Measurements from ENCODE around the gene LIPC. TPM values are rescaled to one million over a fixed set of nuclear protein-coding genes. Genes with fewer than 3 reads are reported as not detected.

Gene LIPC
- total RNA-seq, 2 experiments from 2014 or later = 0.61 to 1.2 TPM

- ChIA-PET POLR2A (no interaction called here), CTCF (no interaction called here)
- H3K4me1 ChIP-seq (ENCODE audit: insufficient read depth, low read length) = peaks cover 18% of the 10 kb centered on the region
- no peaks in the 10 kb centered on the region for H3K27me3 ChIP-seq (ENCODE audit: control insufficient read depth in 1 of 2, insufficient read depth in 2 of 2, low read length in 2 of 2)
- H3K36me3 Mint-ChIP-seq (ENCODE audit: low read depth) = no peaks in the 10 kb centered on the region
- ATAC-seq (ENCODE audit: poor library complexity) (no peak), DNase-seq (peak in 1 of 14 experiments; percentile 11)
- H3K4me3 Mint-ChIP-seq = no peak overlapping the region
- H3K27ac Mint-ChIP-seq = no peak overlapping the region
- peaks cover 0 to 3% of the 10 kb centered on the region in 2 experiments for H3K9me3 ChIP-seq (ENCODE audit: control insufficient read depth in 1 of 2, insufficient read depth in 1 of 2, low read length in 2 of 2)
- TF ChIP-seq, protein P1, sequence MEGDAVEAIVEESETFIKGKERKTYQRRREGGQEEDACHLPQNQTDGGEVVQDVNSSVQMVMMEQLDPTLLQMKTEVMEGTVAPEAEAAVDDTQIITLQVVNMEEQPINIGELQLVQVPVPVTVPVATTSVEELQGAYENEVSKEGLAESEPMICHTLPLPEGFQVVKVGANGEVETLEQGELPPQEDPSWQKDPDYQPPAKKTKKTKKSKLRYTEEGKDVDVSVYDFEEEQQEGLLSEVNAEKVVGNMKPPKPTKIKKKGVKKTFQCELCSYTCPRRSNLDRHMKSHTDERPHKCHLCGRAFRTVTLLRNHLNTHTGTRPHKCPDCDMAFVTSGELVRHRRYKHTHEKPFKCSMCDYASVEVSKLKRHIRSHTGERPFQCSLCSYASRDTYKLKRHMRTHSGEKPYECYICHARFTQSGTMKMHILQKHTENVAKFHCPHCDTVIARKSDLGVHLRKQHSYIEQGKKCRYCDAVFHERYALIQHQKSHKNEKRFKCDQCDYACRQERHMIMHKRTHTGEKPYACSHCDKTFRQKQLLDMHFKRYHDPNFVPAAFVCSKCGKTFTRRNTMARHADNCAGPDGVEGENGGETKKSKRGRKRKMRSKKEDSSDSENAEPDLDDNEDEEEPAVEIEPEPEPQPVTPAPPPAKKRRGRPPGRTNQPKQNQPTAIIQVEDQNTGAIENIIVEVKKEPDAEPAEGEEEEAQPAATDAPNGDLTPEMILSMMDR (IDR thresholded peaks at IDR 0.05) = no peak
- H3K27me3 Mint-ChIP-seq = no peaks in the 10 kb centered on the region
- no peak overlapping the region for H3K4me3 ChIP-seq (ENCODE audit: low read length)
- no peak overlapping the region for H3K27ac ChIP-seq (ENCODE audit: low read depth in 1 of 2, low read length in 2 of 2)
- H3K36me3 ChIP-seq (ENCODE audit: insufficient read depth, low read length) = no peaks in the 10 kb centered on the region
- H3K9me3 Mint-ChIP-seq = no peaks in the 10 kb centered on the region
- intact Hi-C loops (cut with DNase I, micrococcal nuclease) = no loop called here
- H3K4me1 Mint-ChIP-seq (ENCODE audit: low read depth) = peaks cover 25% of the 10 kb centered on the region
Observed at GRCh38 chr15:58503139-58504027, 71.6 kb downstream of the LIPC start.

DNA sequence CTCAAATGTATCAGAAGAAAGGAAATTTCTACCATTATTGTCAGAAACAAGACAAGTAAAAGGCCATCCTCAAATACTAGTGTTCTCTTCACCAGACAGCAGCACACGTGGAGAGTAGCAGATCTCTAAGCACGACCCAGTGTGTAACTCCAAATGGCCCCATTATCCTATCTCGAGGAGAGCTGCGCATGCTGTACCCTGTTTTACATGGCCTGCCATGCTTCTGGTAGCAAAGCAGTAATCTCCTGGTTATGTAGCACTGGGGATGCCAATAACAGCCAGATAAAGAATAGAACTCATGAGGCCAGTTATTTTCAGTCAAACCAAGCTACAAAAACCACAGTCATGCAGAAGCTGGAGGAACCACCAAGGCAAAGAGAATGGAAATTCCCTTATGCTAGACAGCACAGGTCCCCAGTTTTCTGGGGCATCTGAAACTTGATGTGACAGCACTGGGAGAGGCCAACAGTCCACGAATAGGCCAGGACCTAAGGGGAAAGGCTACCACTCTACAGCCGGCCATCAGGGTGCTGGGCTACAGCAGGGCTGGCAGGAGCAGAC, 73.0 kb downstream of the LIPC start:
- H3K4me1 Mint-ChIP-seq (ENCODE audit: low read depth) = peaks cover 25% of the 10 kb centered on the region
- H3K27me3 Mint-ChIP-seq = no peaks in the 10 kb centered on the region
- ATAC-seq (ENCODE audit: poor library complexity) (no peak), DNase-seq (peak in 1 of 14 experiments; percentile 16)
- H3K4me3 Mint-ChIP-seq = no peak overlapping the region
- Histone ChIP-seq H3K4me1 (ENCODE audit: insufficient read depth, low read length) (peaks cover 18% of the 10 kb centered on the region), H3K27ac (ENCODE audit: low read depth in 1 of 2, low read length in 2 of 2) (no peak overlapping the region), H3K36me3 (ENCODE audit: insufficient read depth, low read length) (no peaks in the 10 kb centered on the region), H3K27me3 (ENCODE audit: control insufficient read depth in 1 of 2, insufficient read depth in 2 of 2, low read length in 2 of 2) (no peaks in the 10 kb centered on the region), H3K4me3 (ENCODE audit: low read length) (no peak overlapping the region), H3K9me3 (ENCODE audit: control insufficient read depth in 1 of 2, insufficient read depth in 1 of 2, low read length in 2 of 2) (peaks cover 0 to 3% of the 10 kb centered on the region in 2 experiments)
- intact Hi-C loops (cut with DNase I, micrococcal nuclease) = no loop called here
- CTCF ChIA-PET = no interaction called here
- H3K27ac Mint-ChIP-seq = no peak overlapping the region
- no peaks in the 10 kb centered on the region for H3K36me3 Mint-ChIP-seq (ENCODE audit: low read depth)
- TF ChIP-seq, protein P1 (IDR thresholded peaks at IDR 0.05) = no peak
- H3K9me3 Mint-ChIP-seq = no peaks in the 10 kb centered on the region
- POLR2A ChIA-PET = interaction anchor here (1.3 kb wide), 1 partner anchor 9 kb away, joined by 4 read pairs; no protein-coding TSS in a partner anchor

GRCh38 chr15:58505581-58505980, 73.8 kb downstream of the LIPC start:
- H3K36me3 ChIP-seq (ENCODE audit: insufficient read depth, low read length) = no peaks in the 10 kb centered on the region
- H3K27ac ChIP-seq (ENCODE audit: low read depth in 1 of 2, low read length in 2 of 2) = no peak overlapping the region
- no peak overlapping the region for H3K4me3 ChIP-seq (ENCODE audit: low read length)
- Mint-ChIP-seq H3K4me3 (no peak overlapping the region), H3K36me3 (ENCODE audit: low read depth) (no peaks in the 10 kb centered on the region), H3K27ac (peak overlapping the region; percentile 50), H3K4me1 (ENCODE audit: low read depth) (peaks cover 25% of the 10 kb centered on the region), H3K27me3 (no peaks in the 10 kb centered on the region), H3K9me3 (no peaks in the 10 kb centered on the region)
- POLR2A ChIA-PET = interaction anchor here (1.3 to 1.6 kb wide), 2 partner anchors 10 to 12 kb away, joined by 4 to 5 read pairs; no protein-coding TSS in a partner anchor
- no peak for ATAC-seq (ENCODE audit: poor library complexity)
- TF ChIP-seq, protein P1 (IDR thresholded peaks at IDR 0.05) = no peak
- no peak for DNase-seq
- H3K27me3 ChIP-seq (ENCODE audit: control insufficient read depth in 1 of 2, insufficient read depth in 2 of 2, low read length in 2 of 2) = no peaks in the 10 kb centered on the region
- peaks cover 18% of the 10 kb centered on the region for H3K4me1 ChIP-seq (ENCODE audit: insufficient read depth, low read length)
- H3K9me3 ChIP-seq (ENCODE audit: control insufficient read depth in 1 of 2, insufficient read depth in 1 of 2, low read length in 2 of 2) = peaks cover 0 to 3% of the 10 kb centered on the region in 2 experiments
- intact Hi-C loops (cut with DNase I, micrococcal nuclease) = no loop called here
- CTCF ChIA-PET = no interaction called here
